Esophagus (tissue), 2 donors: ENCODE results near the gene MLLT1. TPM values are rescaled to one million over a fixed set of nuclear protein-coding genes. Genes with fewer than 3 reads are reported as not detected.
"Not testable (repeated sequence)": the region's sequence is repeated elsewhere in the genome, so short reads cannot be mapped to it uniquely, and the experiment has no call there.

ENCODE experiments used
- H3K27ac ChIP-seq, 2 donors: one replicate each; pipeline ENCODE4 v1.5.1; 2013; ENCODE audit warnings: low read depth in 2 of 2, mild to moderate bottlenecking in 2 of 2, inconsistent platforms in 1 of 2, low read length in 1 of 2, moderate library complexity in 1 of 2
- H3K27me3 ChIP-seq, 2 donors: one replicate each; pipeline ENCODE4 v1.6.1; 2013; ENCODE audit warnings: low read length in 2 of 2, control low read depth in 1 of 2, mild to moderate bottlenecking in 1 of 2; ENCODE audit not compliant: insufficient read depth in 2 of 2, control insufficient read depth in 1 of 2
- H3K36me3 ChIP-seq, 2 donors: one replicate each; pipeline ENCODE4 v1.6.1; 2013; ENCODE audit warnings: low read length in 1 of 2; ENCODE audit not compliant: control insufficient read depth in 2 of 2, insufficient read depth in 2 of 2
- H3K4me1 ChIP-seq, 2 donors: one replicate each; pipeline ENCODE4 v1.6.1; 2013; ENCODE audit warnings: low read length in 1 of 2; ENCODE audit not compliant: control insufficient read depth in 2 of 2, insufficient read depth in 2 of 2
- H3K4me3 ChIP-seq, 2 donors: one replicate each; pipeline ENCODE4 v1.5.1; 2013; ENCODE audit warnings: low read length in 2 of 2, mild to moderate bottlenecking in 2 of 2, low read depth in 1 of 2, moderate library complexity in 1 of 2
- H3K9me3 ChIP-seq, 2 donors: one replicate each; pipeline ENCODE4 v1.6.1; 2013; ENCODE audit warnings: mild to moderate bottlenecking in 2 of 2, low read depth in 1 of 2, low read length in 1 of 2, moderate library complexity in 1 of 2; ENCODE audit not compliant: control insufficient read depth in 2 of 2, insufficient read depth in 1 of 2
- WGBS, 2 donors: extraction: QIAGEN DNeasy Blood & Tissue Kit; methylation state at CpG; one replicate each; pipeline ENCODE4 v1.1.7; 2013; 5-methylcytosine and 5-hydroxymethylcytosine counted together
- polyA plus RNA-seq, 2 donors: library from polyadenylated mRNA; stranded (reverse); fragments of 200-250 nt; gene quantifications; one replicate each; pipeline ENCODE4 v1.2.3, GENCODE V29; 2013
- donor health status: healthy with polysubstance abuse.
- donor health status: Bipolar disorder and iron deficiency.

MLLT1 gene
- polyA plus RNA-seq, 2 donors: 15.5 to 16.3 TPM

DNA sequence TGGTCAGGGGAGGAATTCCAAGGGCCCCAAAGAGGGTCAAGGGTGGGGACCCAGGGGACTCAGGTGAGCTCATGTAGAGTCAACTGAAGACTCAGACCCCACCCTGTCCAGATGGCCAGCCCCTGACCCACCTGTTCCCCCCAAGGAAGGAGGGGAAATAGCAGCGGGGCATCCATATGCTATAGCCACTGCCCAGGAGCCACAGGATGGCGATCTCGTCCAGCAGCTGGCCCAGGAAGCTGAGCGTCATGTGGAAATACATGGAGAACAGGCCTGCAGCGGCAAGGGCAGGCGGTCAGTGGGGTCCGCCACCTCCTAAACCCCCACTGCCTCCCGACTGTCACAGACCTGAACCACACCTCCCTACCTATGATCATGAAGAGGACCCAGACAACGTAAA, 32.2 kb upstream of the MLLT1 start:
- H3K36me3 ChIP-seq: no peaks in the 10 kb centered on the region

DNA sequence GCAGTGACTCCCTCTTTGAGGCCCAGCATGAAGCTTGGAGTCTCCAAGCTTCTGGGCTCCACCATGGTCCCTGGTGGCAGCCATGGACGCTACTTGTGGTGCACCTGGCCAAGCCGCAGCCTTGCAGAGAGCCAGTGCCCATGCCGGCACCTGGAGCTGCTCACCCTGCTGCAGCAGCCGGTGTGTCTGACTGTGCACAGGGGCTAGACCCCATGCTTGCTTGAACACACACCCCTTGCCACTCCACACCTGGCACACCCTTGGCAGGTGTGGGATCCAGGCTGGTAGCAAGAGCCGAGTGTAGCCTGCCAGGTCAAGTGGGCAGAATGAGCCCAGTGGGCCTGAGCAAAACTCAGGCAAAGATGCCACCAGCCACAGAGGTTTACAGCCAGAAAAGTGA, 18.6 kb upstream of the MLLT1 start:
- no peak overlapping the region for H3K4me3 ChIP-seq
- H3K27me3 ChIP-seq: no peaks in the 10 kb centered on the region
- H3K36me3 ChIP-seq: no peaks in the 10 kb centered on the region
- no peaks in the 10 kb centered on the region for H3K4me1 ChIP-seq
- WGBS, 2 donors: 94% methylated on average over 5 of the region's 5 CpGs
- no peak overlapping the region for H3K27ac ChIP-seq
- H3K9me3 ChIP-seq: peaks cover under 1 to 2% of the 10 kb centered on the region in 2 donors

More for the DNA sequence above, 32.2 kb upstream of the MLLT1 start:
- 67 to 69% methylated on average over 9 of the region's 9 CpGs for WGBS, 2 donors
- Histone ChIP-seq H3K27ac (no peak overlapping the region), H3K4me3 (no peak overlapping the region), H3K9me3 (peaks cover 2 to 5% of the 10 kb centered on the region in 2 donors), H3K27me3 (no peaks in the 10 kb centered on the region), H3K4me1 (no peaks in the 10 kb centered on the region)

DNA sequence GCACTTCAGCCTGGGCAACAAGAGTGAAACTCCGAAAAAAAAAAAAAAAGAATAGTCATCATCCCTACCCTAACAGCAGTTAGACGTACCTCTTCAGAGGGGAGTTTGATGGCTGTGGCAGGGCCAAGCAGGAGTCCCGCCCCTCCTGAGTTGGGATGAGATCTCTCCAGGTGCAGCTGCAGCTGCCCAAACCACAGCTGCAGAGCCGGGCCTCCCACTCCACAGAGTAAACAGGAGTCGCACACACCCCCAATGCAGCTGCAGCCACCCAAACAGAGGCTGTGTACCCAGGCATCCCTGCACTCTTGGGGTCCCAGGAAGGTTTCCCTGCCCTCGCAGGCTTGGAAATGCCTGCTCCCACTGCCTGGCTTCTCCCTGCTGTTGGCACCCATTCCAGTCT, 17.4 kb upstream of the MLLT1 start:
- Histone ChIP-seq H3K27me3 (no peaks in the 10 kb centered on the region), H3K27ac (no peak overlapping the region), H3K9me3 (peaks cover 5 to 7% of the 10 kb centered on the region in 2 donors), H3K4me1 (no peaks in the 10 kb centered on the region), H3K4me3 (no peak overlapping the region), H3K36me3 (no peaks in the 10 kb centered on the region)
- 68 to 80% methylated on average over 6 of the region's 6 CpGs for WGBS, 2 donors

DNA sequence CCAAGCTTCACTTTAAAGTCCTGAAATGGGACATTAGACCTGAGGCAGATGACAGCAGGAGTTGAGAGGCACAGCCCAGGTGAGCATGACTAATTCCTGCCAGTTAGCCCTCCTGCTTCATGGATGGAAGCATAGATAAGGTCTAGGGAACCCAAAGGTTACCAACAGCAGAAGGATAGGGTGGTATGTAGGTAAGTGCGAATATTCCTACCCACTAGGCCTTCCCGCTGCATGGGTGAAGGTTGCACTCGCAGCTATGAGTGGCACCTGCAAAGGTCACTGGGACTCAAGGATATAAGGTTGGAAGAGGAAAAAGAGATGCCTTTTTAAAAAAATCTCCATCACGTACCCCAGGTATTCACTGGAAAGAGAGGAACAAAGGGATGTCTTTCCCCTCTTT, 12.2 kb upstream of the MLLT1 start:
- WGBS, 2 donors: 65% methylated on average over 4 of the region's 4 CpGs
- Histone ChIP-seq H3K4me3 (no peak overlapping the region), H3K4me1 (no peaks in the 10 kb centered on the region), H3K36me3 (no peaks in the 10 kb centered on the region), H3K27ac (no peak overlapping the region), H3K27me3 (no peaks in the 10 kb centered on the region), H3K9me3 (peaks cover 21 to 29% of the 10 kb centered on the region in 2 donors)

DNA sequence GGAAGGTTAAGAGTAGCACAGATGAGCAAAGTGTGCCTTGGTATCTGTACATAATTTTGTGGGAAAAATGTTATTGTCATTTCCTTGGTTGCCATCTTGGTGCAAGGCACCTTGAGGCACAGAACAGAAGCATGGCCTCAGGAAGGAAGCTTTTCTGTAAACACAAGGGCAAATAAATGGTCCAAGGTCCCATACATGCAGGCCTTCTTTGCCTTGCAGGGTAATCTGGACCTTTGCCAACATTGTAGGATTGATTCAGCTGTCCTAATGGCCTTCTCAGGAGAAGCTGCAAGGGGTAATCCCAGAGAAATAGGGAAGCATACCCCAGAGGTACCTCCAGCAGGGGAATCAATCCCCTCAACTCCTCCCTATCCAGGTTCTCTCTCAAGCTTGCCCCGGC, 9.0 kb upstream of the MLLT1 start:
- Histone ChIP-seq H3K27me3 (no peaks in the 10 kb centered on the region), H3K4me1 (no peaks in the 10 kb centered on the region), H3K9me3 (peaks cover 26 to 44% of the 10 kb centered on the region in 2 donors), H3K36me3 (no peaks in the 10 kb centered on the region), H3K27ac (no peak overlapping the region), H3K4me3 (no peak overlapping the region)
- 89 to 94% methylated on average over 1 of the region's 1 CpG for WGBS, 2 donors

DNA sequence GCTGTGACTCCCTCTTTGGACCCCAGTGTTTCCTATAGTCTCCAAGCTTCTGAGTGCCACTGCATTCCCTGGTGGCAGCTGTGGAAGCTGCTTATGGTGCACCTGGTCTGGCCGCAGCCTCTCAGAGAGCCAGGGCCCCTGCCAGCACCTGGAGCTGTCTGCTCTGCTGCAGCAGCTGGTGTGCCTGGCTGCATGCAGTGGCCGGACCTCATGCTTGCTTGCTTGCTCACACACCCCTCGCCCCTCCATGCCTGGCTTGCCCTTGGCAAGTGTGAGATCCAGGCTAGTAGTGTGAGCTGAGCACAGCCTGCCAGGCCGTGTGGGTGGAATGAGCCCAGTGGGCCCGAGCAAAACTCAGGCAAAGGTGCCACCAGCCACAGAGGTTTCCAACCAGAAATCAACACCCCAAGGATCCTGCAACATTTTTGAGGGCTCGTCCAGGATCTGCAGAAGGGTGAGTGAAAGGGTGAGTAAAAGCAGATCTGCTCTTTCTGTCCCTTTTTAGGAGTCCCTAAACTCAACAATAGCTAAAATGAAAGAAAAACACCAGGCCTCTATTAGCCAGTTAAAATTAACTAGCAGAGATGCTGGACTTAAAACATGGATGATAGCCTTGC, 7.6 kb upstream of the MLLT1 start:
- Histone ChIP-seq H3K9me3 (peaks cover 21 to 37% of the 10 kb centered on the region in 2 donors), H3K27ac (no peak overlapping the region)
- 79 to 87% methylated on average over 6 of the region's 6 CpGs for WGBS, 2 donors

DNA sequence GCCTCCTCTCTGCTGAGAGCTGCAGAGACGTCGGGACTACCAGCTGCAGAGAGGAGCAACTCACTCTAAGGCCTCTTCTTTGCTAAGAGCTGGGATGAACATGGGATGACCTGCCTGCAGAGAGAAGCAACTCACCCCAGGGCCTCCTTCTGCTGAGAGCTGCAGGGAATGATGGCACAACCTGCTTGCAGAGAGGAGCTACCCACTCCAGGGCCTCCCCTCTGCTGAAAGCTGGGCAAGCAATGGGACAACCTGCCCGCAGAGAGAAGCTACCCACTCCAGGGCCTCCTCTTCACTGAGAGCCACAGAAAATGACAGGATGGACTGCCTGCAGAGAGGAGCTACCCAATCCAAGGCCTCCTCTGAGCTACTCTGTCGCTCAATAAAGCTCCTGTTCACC, 6.9 kb upstream of the MLLT1 start:
- Histone ChIP-seq H3K4me3 (no peak overlapping the region), H3K9me3 (peaks cover 16 to 31% of the 10 kb centered on the region in 2 donors), H3K27me3 (no peaks in the 10 kb centered on the region), H3K36me3 (no peaks in the 10 kb centered on the region), H3K27ac (no peak overlapping the region), H3K4me1 (no peaks in the 10 kb centered on the region)
- 83 to 86% methylated on average over 4 of the region's 4 CpGs for WGBS, 2 donors

More for the DNA sequence above, 7.6 kb upstream of the MLLT1 start:
- no peaks in the 10 kb centered on the region for H3K4me1 ChIP-seq
- no peak overlapping the region for H3K4me3 ChIP-seq
- no peaks in the 10 kb centered on the region for H3K27me3 ChIP-seq
- no peaks in the 10 kb centered on the region for H3K36me3 ChIP-seq

DNA sequence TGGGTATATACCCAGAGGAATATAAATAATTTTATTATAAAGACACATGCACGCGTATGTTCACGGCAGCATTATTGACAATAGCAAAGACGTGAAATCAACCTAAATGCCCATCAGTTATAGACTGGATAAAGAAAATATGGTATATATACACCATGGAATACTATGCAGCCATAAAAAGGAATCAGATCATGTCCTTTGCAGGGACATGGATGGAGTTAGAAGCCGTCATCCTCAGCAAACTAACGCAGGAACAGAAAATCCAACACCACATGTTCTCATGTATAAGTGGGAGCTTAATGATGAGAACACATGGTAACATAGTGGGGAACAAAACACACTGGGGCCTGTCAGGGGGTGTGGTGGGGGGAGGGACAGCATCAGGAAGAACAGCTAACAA, 2.6 kb upstream of the MLLT1 start:
- H3K9me3 ChIP-seq: peaks cover 9 to 18% of the 10 kb centered on the region in 2 donors
- peaks cover 7 to 11% of the 10 kb centered on the region in 2 donors for H3K4me1 ChIP-seq
- H3K27me3 ChIP-seq, H3K36me3 ChIP-seq, H3K27ac ChIP-seq, H3K4me3 ChIP-seq: not testable (repeated sequence)
- WGBS, 2 donors: 82 to 87% methylated on average over 6 of the region's 6 CpGs

DNA sequence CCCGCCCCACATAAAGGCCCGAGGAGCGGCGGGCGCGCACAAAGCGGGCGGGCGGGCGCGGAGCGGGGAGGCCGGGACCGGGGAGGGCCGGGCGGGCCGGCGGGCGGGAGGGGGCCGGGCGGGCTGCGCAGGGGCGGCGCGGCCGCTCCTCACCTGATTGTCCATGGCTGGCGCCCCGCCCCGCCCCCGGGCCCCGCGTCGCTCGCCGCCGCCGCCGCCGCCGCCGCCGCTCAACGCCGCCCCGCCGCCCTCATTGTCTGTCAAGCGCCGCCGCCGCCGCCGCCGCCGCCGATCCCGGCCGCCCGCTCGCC, 200 bp downstream of the MLLT1 start:
- 1% methylated on average over 20 to 59 of the region's 59 CpGs for WGBS, 2 donors
- no peaks in the 10 kb centered on the region for H3K9me3 ChIP-seq
- peaks cover 0 to 4% of the 10 kb centered on the region in 2 donors for H3K36me3 ChIP-seq
- peak overlapping the region; percentile 68 to 98 for H3K4me3 ChIP-seq
- peak overlapping the region; percentile 54 to 86 for H3K27ac ChIP-seq
- no peaks in the 10 kb centered on the region for H3K27me3 ChIP-seq
- peaks cover 13 to 22% of the 10 kb centered on the region in 2 donors for H3K4me1 ChIP-seq
